HL-60 (cell line): Measurements from ENCODE around the gene CCDC88B.

ENCODE experiments used
- CTCF ChIP-seq: IDR thresholded peaks from one replicate; pipeline ENCODE4 v1.5.1; 2011; ENCODE audit warnings: low read length, control low read depth, inconsistent platforms; ENCODE audit not compliant: insufficient read depth
- GABPA ChIP-seq: IDR thresholded peaks from 2 replicates; pipeline ENCODE4 v1.6.1; 2012; ENCODE audit warnings: low read depth
- POLR2AphosphoS5 ChIP-seq: IDR thresholded peaks from 2 replicates; pipeline ENCODE4 v1.6.1; 2012; ENCODE audit warnings: low read depth
- REST ChIP-seq: IDR thresholded peaks from 2 replicates; pipeline ENCODE4 v1.6.1; 2012; ENCODE audit warnings: low read depth; ENCODE audit not compliant: insufficient replicate concordance

DNA sequence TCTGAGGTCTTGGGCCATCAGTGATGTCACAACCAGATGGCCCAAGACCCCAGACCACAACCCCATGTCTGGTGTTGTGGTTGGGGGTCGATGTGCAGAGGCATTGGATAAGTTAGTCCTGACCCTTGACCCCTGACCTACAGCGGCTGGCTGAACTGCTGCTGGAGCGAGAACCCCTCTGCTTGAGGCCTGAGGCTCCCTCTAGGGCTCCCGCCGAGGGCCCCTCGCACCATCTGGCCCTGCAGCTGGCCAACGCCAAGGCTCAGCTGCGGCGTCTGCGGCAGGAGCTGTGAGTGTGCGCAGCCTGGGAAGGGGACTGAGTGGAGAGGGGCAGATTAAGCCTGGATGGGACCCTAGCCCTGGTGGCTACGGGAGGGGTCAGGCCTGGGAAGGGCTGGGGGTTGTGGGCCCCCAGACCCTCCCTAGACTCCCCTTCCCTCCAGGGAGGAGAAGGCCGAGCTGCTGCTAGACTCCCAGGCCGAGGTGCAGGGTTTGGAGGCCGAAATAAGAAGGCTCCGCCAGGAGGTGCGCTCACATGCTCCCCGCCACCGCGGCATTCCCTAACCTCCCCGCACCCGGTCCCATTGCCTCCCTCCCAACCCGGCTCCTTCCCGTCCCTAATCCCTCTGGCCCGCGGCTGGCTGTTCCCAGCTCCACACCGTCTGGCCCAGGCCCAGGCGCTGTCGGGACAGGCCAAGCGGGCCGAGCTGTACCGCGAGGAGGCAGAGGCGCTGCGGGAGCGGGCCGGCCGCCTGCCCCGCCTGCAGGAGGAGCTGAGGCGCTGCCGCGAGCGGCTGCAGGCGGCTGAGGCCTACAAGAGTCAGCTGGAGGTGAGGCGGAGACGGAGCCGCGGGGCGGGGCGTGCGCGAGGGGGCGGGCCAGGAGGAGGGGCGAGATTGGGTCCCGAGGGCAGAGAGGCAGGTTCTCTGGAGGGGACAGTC lies 2.1 kb downstream of the CCDC88B start:
- TF ChIP-seq CTCF, result no peak
- peak; percentile 56 for TF ChIP-seq POLR2AphosphoS5
- TF ChIP-seq REST, result no peak
- TF ChIP-seq GABPA, result no peak
